Neutrophil (primary cell): ENCODE measurements around the gene CHERP.
A peak's percentile ranks its signal among the peaks of the same experiment; 100 is the strongest.

Experiments used
- H3K27ac ChIP-seq: fragments of 200-600 bp; sonication (generic); 2 replicates; pipeline ENCODE4 v1.5.1; 2016; ENCODE audit warnings: mild to moderate bottlenecking, moderate library complexity
- H3K27me3 ChIP-seq: fragments of 200-600 bp; sonication (generic); 2 replicates; pipeline ENCODE4 v1.6.0; 2016; ENCODE audit warnings: mild to moderate bottlenecking
- H3K36me3 ChIP-seq: fragments of 200-600 bp; sonication (generic); 2 replicates; pipeline ENCODE4 v1.5.1; 2017
- H3K4me1 ChIP-seq, 2 experiments: fragments of 200-600 bp in 1 of 2; sonication (generic) in 1 of 2; 1 replicate in 1 of 2; 2 replicates in 1 of 2; pipeline versions ENCODE4 v1.5.1 to v1.6.1; 2013 to 2016; ENCODE audit warnings: low read depth in 1 of 2, low read length in 1 of 2, mild to moderate bottlenecking in 1 of 2, moderate library complexity in 1 of 2; ENCODE audit not compliant: control insufficient read depth in 1 of 2, insufficient read depth in 1 of 2
- H3K4me3 ChIP-seq, 2 experiments: fragments of 200-600 bp in 1 of 2; sonication (generic) in 1 of 2; 1 replicate in 1 of 2; 2 replicates in 1 of 2; pipeline ENCODE4 v1.5.1; 2013 to 2016; ENCODE audit warnings: low read depth in 1 of 2, low read length in 1 of 2, mild to moderate bottlenecking in 1 of 2, moderate library complexity in 1 of 2
- H3K9me3 ChIP-seq: fragments of 200-600 bp; sonication (generic); 2 replicates; pipeline ENCODE4 v1.5.1; 2016
- CTCF ChIP-seq: fragments of 200-600 bp; sonication (generic); IDR thresholded peaks from 2 replicates; pipeline ENCODE4 v1.5.1; 2016; ENCODE audit warnings: antibody characterized with exemption

Gene CHERP

GRCh38 chr19:16573296-16573695 lies 31.1 kb upstream of the CHERP start:
- peaks cover 29 to 37% of the 10 kb centered on the region in 2 experiments for H3K4me1 ChIP-seq
- no peaks in the 10 kb centered on the region for H3K9me3 ChIP-seq
- peak overlapping the region; percentile 92 for H3K27ac ChIP-seq
- TF ChIP-seq CTCF = no peak
- peaks cover 65% of the 10 kb centered on the region for H3K36me3 ChIP-seq
- H3K27me3 ChIP-seq = no peaks in the 10 kb centered on the region
- H3K4me3 ChIP-seq = peak overlapping the region; percentile 88 to 92

DNA sequence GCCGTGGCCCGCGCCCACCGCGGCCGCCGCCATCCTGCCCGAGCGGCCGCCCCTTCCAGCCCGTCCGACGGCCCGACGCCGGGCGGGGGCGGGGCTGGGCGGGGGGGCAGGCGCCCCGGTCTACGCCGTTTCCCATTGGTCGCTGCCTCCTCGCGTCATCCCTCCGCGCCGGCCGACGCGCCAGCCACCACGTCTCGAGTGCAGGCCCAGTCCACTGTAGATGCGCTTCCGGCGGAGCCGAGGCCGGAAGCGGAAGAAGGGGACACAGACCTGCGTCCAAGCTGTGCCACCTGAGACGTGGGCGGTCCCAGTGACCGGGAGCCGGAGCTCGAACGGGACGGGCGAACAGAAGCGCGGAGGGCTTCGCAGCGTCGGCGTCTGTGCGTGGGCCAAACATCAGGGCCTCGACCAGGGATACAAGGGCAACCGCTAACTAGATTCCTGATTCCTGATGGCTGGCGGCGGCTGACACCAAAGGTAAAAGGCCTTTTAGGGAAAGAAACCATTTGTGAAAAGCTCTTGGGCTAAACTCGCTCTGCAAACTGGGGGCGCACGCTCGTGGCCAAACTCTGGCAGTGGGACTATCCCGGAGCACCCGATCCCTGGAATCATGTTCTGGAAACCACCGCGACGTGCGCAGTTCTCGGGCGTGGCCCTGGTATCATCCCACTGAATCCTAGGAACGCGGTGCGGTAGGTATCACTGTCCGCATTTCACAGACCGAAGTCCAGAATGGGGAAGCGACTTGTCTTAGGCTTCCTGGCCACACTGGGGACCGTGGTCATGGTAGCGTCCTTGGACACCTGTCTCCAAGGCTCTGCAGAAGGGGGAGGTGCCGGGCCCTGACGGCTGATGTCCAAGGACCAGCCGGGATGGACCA lies 30.3 kb upstream of the CHERP start, which contains the start of gene SLC35E1:
Gene SLC35E1 (minus strand): TSS at position 84 of the 880 bp plus-strand sequence. CDS start 51 bp downstream, at position 33.
- Histone ChIP-seq H3K27ac (peak within 1 kb of the TSS; percentile 92), H3K4me1 (peaks cover 29 to 37% of the 10 kb centered on the region in 2 experiments), H3K27me3 (no peaks in the 10 kb centered on the region), H3K36me3 (peaks cover 65% of the 10 kb centered on the region), H3K4me3 (peak within 1 kb of the TSS; percentile 88 to 92), H3K9me3 (no peaks in the 10 kb centered on the region)
- no peak for TF ChIP-seq CTCF

DNA sequence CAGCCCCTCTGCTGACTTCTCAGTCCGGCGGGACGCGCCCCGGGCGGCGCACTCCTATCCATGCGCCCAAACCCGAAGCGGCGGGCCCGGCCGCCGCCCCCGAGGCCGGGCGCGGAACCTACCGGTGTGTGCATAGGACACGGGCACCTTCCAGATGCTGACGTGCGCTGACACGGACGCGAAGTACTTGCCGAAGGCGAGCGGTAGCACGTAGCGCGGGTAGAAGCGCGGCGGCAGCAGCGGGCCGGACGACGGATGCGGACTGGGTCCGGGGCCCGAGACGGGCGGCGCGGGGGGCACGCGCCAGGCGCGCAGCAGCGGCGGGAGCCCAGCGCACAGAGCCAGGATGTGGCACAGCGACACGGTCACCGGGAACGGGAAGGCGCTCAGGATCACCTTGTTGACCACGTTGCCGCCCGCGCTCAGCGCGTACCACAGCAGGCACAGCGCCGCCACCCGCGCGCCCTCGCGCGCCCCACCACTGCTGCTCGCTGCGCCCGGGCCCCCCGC lies 29.6 kb upstream of the CHERP start:
- Histone ChIP-seq H3K36me3 (peaks cover 59% of the 10 kb centered on the region), H3K4me1 (peaks cover 29 to 37% of the 10 kb centered on the region in 2 experiments)

GRCh38 chr19:16571283-16571682 lies 29.0 kb upstream of the CHERP start:
- Histone ChIP-seq H3K36me3 (peaks cover 53% of the 10 kb centered on the region), H3K4me3 (peak overlapping the region; percentile 88 to 92), H3K27me3 (no peaks in the 10 kb centered on the region), H3K9me3 (no peaks in the 10 kb centered on the region), H3K4me1 (peaks cover 31 to 42% of the 10 kb centered on the region in 2 experiments), H3K27ac (peak overlapping the region; percentile 92)
- no peak for TF ChIP-seq CTCF

More for the DNA sequence above, 29.6 kb upstream of the CHERP start:
- Histone ChIP-seq H3K27ac (peak overlapping the region; percentile 92), H3K9me3 (no peaks in the 10 kb centered on the region), H3K4me3 (peak overlapping the region; percentile 88 to 92), H3K27me3 (no peaks in the 10 kb centered on the region)
- TF ChIP-seq CTCF = no peak

GRCh38 chr19:16569609-16570320 lies 27.5 kb upstream of the CHERP start:
- H3K4me3 ChIP-seq = no peak overlapping the region
- no peaks in the 10 kb centered on the region for H3K9me3 ChIP-seq
- peaks cover 37 to 48% of the 10 kb centered on the region in 2 experiments for H3K4me1 ChIP-seq
- H3K36me3 ChIP-seq = peaks cover 46% of the 10 kb centered on the region
- no peak overlapping the region for H3K27ac ChIP-seq
- no peaks in the 10 kb centered on the region for H3K27me3 ChIP-seq
- TF ChIP-seq CTCF = no peak
